HG03442 (cell line): Measurements from ENCODE around the gene CXXC5.
"Not testable (repeated sequence)": the region's sequence is repeated elsewhere in the genome, so short reads cannot be mapped to it uniquely, and the experiment has no call there.

Experiments
- ATAC-seq: cut with Tn5 transposase; IDR thresholded peaks from one replicate; pipeline ENCODE4 v1.9.1; 2021; ENCODE audit warnings: mild to moderate bottlenecking, moderate library complexity; ENCODE audit not compliant: unreplicated experiment

CXXC5 gene

DNA sequence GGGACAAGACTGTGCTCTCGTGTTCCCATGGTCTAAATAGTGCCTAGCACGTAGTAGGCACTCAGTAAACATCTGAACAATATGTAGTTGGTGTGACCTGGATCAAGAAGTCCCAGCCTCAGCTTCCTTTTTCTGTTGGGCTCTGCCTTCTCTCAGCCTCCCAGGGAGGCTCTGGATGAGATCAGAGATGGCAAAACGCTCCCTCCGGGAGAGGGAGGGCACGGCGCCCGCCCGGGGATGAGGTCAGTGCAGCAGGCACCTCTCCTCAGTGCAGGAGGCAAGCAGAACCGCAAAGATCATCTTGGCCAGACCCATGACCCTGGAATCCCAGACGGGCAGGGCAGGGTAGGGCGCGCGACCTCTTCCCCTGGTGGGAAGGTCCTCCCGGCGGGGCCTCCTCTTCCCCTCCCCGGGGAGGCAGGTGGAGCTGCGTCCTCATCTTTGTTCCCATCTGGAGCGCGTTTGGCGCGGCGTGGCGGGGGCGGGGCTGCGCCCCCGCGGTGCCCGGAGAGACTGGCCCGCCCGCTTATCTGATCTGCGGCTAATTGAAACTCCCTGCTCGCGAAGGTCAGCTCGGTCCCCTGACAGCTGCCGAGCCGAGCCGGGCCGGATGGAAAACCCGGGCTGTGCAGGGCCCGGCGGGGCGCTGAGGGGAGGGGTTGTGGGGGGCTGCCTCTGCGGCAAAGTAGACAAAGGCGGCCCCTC is 60.9 kb downstream of the CXXC5 start:
- no peak for ATAC-seq

DNA sequence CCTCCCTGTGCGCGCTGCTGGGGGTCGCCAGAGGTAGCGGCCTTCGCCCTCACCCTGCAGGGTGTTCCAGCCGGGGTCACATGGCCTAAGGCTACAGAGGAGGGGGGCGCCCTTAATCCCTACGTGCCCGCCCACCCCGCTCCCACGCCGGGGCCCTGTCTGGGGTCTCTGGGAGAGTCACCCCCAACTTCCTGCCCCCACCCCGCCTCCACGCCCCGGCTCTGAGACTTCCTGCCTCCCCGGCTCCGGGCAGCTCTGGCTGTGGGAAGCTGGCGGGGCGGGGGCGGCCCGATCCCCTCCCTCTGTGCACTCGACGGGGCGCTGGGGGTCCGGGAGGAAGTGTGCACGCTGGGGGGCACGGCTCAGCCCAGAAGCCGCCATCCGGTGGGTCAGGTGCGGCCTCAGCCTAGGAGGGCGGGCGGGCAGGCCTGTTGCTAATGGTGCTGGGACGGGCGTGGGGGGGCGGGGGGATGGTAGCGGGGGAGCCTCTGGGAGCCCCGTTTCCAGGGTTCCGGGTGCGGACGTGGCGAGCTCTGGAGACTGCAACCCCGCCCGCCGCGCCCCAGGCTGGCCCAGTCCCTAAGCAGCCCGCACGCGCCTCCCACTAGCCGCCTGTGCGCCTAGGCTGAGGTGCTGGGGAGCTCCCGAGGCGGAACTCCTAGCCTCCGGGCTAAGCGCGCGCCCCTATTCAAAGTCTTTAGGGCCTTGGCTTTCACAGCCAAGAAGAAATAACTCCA is 61.6 kb downstream of the CXXC5 start:
- no peak for ATAC-seq

DNA sequence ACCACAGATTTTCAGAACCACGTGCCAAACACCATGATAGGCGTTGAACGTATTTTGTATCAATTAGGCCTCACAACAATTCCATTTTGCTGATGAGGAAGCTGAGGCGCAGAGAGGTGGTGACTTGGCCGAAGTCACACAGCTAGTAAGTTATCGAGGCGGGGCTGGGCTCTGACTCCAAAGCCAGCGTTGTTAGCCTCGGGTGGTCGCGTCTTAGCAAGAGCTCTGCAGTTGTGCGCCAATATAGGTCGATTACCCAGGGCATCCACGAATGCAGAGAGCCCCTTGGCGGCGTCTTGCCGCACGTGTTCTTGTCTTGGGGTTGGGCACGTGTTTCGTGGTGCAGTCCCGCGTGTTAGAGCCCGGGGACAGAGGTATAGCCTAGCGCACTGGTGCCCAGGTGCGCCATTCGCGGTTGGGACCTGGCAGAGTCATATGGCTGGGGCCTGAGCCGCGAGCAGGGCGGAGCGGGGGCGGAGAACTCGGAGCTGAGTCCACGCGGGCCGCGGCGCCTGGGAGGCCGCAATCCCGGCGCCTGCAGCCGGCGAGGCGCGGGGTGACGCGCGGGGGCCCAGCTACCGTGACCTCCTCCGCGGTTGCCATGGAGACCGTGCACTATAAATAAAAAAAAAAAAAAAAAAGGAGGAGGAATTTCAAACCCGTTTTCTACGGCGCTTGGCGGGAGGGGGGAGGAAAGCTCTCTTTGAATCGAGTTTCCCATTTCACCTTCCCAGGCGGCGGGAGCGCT is 62.3 kb downstream of the CXXC5 start:
- ATAC-seq: no peak

DNA sequence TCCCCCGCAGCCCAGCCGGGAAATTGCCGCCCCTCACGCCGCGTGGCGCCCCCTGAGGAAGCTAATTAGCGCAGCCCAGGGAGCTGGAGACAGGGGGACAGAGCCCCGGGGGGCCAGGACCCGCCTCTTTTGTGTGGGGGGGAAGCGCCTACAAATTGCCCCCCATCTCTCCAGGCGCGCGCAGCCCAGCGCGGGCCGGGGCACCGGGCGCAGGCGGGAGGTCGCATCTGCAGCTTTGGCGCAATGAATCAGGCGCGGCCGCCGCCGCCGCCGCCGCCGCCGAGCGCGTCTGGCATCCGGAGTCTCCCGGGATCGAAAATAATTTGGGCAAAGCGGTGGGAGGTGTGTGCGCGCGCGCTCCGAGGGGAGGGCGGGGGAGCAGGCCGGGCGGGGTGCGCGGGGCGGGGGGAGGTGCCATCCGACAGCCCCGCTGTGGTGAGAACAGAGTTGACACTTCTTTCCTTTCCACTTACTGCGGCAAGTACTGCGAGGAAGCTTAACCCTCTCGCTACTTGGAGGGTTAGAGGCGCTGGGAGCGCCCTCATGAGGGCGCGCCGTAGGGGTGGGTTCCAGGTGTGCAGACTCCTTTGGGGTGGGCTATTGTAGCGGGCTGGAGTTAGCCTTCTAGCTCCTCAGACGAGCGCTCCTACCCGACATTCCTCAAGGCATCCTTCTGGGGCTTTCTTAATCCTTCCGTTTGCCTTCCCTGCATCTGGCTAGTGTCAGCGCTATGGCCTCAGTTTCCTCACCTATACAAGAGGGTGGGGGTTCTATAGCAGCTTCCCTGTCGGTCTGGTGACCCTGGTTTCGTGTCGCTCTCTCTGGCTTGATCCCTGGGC is 63.1 kb downstream of the CXXC5 start:
- ATAC-seq: peak; percentile 33

DNA sequence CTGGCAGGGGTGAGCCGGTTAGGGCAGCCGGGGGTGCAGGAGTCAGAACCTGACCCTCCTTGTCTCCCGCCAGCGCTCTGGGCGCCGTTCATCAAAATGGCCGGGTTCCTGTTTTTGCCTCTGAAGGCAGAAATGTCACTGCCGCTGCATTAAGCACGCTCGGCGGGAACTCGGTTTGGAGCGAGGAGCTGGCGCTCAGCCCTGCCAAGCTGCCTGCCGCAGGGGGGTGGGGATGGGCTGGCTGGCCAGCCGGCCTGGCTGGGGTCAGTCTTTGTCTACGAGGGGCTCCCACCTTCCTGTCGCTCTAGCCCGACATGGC is 63.7 kb downstream of the CXXC5 start:
- no peak for ATAC-seq

DNA sequence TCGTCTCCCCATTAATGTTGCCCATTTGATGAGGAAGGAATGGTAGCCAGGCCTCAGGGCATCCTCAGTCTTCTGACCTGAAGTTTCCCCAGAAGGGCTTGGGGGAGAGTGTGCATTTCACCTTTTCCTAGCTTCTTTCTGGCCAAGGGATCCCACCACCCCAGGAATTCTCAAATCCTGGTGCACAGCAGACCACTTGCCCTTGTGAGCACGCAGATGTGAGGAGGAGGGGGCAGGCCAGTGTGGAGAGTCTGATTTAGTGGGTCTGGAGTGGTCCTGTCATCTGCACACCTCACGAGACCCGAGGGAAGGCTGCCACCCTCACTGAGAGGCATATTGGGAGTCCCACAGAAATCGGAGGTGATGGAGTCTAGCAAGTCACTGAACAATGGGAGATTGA is 64.3 kb downstream of the CXXC5 start:
- ATAC-seq: no peak

DNA sequence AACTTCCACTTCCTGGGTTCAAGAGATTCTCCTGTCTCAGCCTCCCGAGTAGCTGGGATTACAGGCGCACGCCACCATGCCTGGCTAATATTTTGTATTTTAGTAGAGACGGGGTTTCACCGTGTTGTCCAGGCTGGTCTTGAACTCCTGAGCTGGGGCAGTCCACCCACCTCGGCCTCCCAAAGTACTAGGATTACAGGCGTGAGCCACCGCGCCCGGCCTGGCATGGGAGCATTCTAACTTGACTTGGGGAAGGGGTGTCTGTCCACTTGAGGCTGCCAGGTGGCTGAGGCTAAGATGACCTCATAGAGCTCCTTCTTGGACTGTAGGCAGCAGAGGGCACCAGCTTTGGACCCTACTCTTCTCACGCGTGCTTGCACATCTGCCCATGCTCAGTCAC is 65.7 kb downstream of the CXXC5 start:
- ATAC-seq: not testable (repeated sequence)

DNA sequence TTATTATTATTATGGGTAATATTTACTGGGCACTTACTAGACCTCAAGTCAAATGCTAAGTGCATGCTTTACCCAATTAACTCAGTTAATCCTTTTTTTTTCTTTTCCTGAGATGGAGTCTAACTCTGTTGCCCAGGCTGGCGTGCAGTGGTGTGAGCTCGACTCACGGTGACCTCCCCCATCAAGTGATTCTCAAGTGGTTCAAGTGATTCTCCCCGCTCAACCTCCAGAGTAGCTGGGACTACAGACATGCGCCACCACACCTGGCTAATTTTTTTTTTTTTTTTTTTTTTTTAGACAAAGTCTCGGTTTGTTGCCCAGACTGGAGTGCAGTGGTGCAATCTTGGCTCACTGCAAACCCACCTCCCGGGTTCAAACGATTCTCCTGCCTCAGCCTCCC is 69.1 kb downstream of the CXXC5 start:
- no peak for ATAC-seq

DNA sequence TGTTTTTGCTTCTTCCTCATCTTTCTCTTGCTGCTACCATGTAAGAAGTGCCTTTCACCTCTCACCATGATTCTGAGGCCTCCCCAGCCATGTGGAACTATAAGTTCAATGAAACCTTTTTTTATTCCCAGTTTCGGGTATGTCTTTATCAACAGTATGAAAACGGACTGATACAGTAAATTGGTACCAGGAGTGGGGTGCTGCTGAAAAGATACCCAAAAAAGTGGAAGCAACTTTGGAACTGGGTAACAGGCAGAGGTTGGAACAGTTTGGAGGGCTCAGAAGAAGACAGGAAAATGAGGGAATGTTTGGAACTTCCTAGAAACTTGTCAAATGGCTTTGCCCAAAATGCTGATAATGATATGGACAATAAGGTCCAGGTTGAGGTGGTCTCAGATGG is 70.3 kb downstream of the CXXC5 start:
- ATAC-seq: not testable (repeated sequence)

DNA sequence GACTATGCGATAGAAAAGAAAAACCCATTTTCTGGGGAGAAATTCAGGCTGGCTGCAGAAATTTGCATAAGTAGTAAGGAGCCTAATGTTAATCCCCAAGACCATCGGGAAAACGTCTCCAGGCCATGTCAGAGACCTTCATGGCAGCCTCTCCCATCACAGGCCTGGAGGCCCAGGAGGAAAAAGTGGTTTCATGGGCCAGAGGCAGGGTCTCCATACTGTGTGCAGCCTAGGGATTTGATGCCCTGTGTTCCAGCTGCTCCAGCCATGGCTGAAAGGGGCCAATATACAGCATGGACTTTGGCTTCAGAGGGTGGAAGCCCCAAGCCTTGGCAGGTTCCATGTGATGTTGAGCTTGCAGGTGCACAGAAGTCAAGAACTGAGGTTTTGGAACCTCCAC is 71.8 kb downstream of the CXXC5 start:
- not testable (repeated sequence) for ATAC-seq

DNA sequence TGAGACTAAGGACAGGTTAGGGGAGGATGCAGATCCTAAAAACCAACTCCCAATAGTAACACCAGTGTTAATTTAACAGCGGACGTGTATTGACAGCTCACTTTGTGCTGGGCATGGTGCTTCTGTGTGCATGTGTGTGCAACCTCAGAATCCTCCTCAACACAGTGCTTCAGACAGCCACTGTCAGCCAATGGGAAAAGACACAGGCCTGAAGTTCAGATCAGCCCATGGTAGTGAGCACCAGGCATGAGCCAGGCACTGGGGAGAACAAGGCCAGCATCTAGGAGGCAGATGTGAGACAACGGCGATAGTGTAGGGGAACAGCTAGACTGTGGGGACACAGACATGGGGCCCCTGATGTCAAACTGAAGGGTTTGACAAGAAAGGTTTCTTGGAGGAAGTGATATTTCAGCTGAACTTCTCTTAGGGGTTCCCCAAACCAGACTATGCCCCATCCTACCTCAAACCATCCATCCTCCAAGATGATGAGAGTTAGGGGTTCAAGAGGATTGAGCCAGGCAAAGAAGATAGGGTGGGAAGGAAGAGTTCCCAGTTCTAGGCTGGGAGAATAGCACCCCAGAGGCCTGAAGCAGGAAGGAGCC is 75.9 kb downstream of the CXXC5 start:
- no peak for ATAC-seq

DNA sequence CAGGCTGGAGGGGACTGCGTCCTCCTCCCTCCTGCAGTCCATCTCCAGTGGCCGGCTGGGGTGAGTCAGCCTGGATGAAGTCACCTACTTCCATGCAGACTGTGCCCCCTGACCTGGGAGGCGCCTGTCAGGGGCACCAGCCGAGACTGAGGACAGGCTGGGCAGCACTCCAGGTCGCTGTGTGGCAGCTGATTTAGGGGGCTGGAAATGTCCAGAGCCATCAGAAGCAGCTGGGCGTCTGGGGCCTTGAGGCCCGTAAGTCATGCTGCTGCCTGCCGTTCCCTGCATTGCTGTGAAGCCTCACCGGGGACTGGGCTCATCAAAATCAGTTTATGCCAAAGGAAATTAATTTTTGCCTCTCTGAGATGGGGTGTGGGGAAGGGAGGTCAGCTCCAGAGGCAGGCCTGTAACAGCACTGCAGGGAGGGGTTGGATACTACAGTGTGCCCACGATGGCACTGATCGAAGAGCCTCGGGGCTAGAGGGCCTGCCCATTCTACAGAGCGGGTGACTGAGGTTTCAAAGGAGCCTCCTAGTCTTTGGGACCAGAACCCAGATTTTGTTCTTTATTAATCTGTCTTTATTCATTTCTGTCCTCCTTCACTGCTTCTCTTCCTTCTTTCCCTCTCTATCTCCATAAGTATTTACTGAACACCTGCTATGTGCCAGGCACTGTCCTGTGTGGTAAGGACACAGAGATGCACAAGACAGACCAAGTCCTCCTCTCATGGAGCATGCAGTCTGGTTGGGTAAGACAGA is 77.1 kb downstream of the CXXC5 start:
- ATAC-seq: no peak

DNA sequence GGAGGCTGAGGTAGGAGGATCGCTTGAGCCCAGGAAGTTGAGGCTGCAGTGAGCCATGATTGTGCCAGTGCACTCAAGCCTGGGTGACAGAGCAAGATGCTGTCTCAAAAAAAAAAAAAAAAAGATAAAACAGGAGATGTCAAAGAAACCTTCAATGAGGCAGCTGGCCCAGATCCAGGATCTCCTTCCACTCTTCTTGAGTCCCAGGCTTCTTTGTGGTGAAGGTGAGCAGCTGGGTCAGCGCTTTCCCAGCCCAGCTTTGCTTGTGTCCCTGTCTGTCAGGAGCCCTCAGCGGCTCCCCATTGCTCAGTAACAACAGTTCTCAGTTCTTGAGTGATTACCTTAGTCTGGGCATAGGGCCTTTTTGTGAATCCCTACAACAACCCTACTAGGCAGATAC is 78.1 kb downstream of the CXXC5 start:
- ATAC-seq: no peak

DNA sequence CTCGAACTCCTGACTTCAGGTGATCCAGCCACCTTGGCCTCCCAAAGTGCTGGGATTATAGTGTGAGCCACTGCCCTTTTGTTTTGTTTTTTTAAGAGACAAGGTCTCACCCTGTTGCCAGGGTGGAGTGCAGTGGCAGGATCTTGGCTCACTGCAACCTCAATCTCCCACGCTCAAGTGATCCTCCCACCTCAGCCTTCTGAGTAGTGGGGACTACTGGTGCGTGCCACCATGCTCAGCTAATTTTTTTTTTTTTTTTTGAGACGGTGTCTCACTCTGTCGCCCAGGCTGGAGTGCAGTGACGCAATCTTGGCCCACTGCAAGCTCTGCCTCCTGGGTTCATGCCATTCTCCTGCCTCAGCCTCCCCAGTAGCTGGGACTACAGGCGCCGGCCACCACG is 79.5 kb downstream of the CXXC5 start:
- peak; percentile 39 for ATAC-seq

DNA sequence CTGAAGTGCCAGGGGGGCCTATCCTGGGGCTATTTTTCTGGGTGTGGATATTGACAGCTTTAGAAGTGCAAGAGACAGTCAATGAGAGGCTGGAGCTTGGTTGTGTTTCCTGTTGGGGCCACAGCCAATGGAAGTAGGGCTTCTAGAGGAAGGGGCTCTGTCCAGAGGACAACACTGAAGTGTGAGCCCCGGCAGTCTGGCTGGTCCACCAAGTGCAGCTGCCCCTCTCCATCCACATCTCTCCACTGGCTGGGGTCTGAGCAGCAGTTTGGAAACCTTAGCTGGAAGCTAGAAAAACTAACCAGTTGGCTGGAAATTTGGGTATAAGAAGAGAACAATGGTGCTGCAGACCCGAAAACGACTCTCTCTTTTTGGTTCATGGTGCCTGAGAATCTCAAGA is 83.1 kb downstream of the CXXC5 start:
- no peak for ATAC-seq

DNA sequence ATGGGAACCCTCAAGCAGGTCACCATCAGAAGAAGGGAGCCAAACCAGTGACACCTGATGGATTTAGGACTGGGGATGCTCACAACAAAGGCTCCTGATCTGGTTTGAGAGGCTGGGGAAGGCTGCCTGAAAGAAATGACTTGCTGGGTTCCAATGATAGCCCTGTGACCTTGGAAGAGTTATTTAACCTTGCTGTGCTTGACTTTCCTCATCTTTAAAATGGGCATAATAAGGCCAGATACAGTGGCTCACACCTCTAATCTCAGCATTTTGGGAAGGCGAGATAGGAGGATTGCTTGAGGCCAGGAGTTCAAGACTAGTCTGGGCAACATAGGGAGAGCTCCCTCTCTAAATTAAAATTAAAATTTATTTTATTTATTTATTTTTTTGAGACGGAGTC is 83.9 kb downstream of the CXXC5 start:
- no peak for ATAC-seq

DNA sequence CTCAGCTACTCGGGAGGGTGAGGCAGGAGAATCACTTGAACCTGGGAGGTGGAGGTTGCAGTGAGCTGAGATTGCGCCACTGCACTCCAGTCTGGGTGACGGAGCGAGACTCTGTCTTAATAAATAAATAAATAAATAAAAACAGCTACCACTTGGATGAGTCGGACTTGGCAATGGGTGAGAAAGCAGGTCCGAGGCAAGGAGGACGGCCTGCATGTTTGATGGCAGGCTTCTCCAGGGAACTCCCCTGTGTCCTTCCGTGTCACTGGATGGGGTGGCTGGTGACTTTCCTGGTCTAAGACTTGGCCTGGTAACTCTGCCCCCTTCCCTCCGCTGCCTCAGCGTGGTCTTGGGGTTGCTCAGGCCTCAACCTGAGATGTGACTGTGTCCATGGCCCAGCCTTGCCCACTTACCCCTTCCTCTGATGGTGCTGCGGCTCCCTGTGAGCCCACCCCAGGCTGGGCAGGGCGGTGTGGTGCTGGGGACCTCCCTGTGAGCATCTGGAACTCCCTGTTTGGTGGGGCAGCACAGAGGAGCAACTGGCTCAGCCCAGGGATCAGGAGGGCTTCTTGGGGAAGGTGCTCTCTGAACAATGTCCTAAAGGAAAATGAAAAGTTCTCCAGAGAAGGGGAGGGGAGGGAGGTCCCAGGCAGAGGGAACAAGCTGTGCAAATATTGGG is 85.0 kb downstream of the CXXC5 start:
- no peak for ATAC-seq
